ENCODE data around the gene LMF2.
A peak's percentile ranks its signal among the peaks of the same experiment; 100 is the strongest.

DNA sequence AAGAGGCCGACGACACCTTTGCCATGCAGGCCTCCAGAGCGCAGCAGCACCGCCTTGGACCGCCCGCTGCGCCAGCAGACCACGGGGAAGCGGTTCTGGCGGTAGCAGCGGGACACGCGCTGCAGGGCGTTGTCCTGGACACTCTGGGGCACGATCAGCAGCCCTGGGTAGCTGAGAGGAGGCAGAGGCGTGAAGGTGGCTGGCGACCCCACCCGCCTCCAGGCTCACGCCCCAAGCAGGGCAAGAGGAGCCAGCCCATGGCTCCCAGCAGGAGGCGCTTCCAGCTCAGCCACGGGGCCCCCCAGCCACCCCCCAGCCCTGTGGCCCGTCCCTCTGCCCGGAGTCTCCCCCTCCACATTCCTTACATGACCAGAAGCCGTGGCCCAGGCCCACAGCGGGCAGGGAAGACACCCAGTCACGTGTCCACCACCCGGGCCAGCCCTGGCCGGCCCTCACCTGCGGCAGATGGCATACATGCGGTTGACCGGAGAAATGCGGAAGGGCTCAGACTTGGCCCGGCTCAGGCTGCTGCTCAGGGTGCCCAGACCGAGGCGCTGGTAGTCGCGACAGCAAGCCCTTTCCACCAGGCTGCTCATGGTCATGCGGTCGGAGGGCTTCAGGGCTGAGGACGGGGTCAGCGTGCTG lies 47.9 kb downstream of the LMF2 start:
- no peak for TF ChIP-seq EZH2phosphoT487 (IDR thresholded peaks at IDR 0.05; ENCODE audit: borderline replicate concordance, low read length)
- TF ChIP-seq, protein P1, sequence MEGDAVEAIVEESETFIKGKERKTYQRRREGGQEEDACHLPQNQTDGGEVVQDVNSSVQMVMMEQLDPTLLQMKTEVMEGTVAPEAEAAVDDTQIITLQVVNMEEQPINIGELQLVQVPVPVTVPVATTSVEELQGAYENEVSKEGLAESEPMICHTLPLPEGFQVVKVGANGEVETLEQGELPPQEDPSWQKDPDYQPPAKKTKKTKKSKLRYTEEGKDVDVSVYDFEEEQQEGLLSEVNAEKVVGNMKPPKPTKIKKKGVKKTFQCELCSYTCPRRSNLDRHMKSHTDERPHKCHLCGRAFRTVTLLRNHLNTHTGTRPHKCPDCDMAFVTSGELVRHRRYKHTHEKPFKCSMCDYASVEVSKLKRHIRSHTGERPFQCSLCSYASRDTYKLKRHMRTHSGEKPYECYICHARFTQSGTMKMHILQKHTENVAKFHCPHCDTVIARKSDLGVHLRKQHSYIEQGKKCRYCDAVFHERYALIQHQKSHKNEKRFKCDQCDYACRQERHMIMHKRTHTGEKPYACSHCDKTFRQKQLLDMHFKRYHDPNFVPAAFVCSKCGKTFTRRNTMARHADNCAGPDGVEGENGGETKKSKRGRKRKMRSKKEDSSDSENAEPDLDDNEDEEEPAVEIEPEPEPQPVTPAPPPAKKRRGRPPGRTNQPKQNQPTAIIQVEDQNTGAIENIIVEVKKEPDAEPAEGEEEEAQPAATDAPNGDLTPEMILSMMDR (IDR thresholded peaks at IDR 0.05; ENCODE audit: low read depth, low read length, poor library complexity, severe bottlenecking), result peak; percentile 16
